A549 (cell line): ENCODE measurements around the gene QRSL1.

Experiments
- CHD4 ChIP-seq: fragments of 200-600 bp; sonication (generic); IDR thresholded peaks from 2 replicates; pipeline ENCODE4 v1.6.1; 2016; ENCODE audit warnings: antibody characterized with exemption, mild to moderate bottlenecking, borderline replicate concordance
- EP300 ChIP-seq, 2 experiments: fragments of >200 bp; sonication (Bioruptor Twin); formaldehyde crosslinking; IDR thresholded peaks; 2 replicates in 1 of 2; 3 replicates in 1 of 2; pipeline ENCODE4 v1.6.1; 2016 to 2017
- MAZ ChIP-seq: fragments of 150-350 bp; IDR thresholded peaks from 2 replicates; pipeline ENCODE4 v1.6.1; 2014; ENCODE audit warnings: antibody characterized with exemption, low read depth, low read length, borderline replicate concordance
- MYC ChIP-seq: IDR thresholded peaks from 2 replicates; pipeline ENCODE4 v1.6.1; 2012; ENCODE audit warnings: mild to moderate bottlenecking, inconsistent platforms, low read length, improper control_type of control experiment, borderline replicate concordance
- NPAS2 ChIP-seq: fragments of 250-450 bp; sonication (Bioruptor Pico); IDR thresholded peaks from 2 replicates; pipeline ENCODE4 v1.8.0; 2022; ENCODE audit warnings: mild to moderate bottlenecking, moderate library complexity, borderline replicate concordance
- RCOR1 ChIP-seq: fragments of 150-350 bp; IDR thresholded peaks from 2 replicates; pipeline ENCODE4 v1.6.1; 2014; ENCODE audit warnings: antibody characterized with exemption, low read length, low read depth
- RFX5 ChIP-seq: fragments of 450-650 bp; IDR thresholded peaks from 2 replicates; pipeline ENCODE4 v1.7.1; 2014; ENCODE audit warnings: antibody characterized with exemption, mild to moderate bottlenecking, moderate library complexity
- RNF2 ChIP-seq: fragments of 200-600 bp; sonication (generic); IDR thresholded peaks from 2 replicates; pipeline ENCODE4 v1.6.1; 2016; ENCODE audit warnings: low read depth, mild to moderate bottlenecking, antibody characterized with exemption, moderate library complexity, borderline replicate concordance
- SREBF2 ChIP-seq: fragments of 450-650 bp; IDR thresholded peaks from 2 replicates; pipeline ENCODE4 v1.6.1; 2014; ENCODE audit warnings: mild to moderate bottlenecking, moderate library complexity
- TF ChIP-seq, protein P1 (sequence below): fragments of >200 bp; sonication (Bioruptor Twin); formaldehyde crosslinking; IDR thresholded peaks from 3 replicates; pipeline ENCODE4 v1.5.1; 2016

DNA sequence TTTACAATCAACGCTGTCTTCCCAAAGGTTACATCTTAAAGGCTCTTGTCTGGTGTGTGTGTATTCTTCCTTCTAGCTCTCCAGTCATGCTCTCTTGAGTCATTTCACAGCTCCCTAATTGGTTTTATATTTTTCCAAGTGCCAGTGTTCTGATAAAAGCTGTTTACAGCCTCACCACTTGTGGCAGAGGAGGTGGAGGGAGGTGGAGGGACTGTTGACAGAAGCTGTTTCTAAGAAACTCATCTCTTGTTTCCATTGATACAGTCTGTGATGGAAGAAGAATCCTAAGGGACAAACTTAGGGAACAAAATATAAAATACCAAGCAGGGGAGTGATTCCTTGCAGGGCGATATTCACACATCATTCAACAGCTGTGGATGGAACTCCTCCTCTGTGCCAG, 64.0 kb downstream of the QRSL1 start:
- TF ChIP-seq, protein P1, sequence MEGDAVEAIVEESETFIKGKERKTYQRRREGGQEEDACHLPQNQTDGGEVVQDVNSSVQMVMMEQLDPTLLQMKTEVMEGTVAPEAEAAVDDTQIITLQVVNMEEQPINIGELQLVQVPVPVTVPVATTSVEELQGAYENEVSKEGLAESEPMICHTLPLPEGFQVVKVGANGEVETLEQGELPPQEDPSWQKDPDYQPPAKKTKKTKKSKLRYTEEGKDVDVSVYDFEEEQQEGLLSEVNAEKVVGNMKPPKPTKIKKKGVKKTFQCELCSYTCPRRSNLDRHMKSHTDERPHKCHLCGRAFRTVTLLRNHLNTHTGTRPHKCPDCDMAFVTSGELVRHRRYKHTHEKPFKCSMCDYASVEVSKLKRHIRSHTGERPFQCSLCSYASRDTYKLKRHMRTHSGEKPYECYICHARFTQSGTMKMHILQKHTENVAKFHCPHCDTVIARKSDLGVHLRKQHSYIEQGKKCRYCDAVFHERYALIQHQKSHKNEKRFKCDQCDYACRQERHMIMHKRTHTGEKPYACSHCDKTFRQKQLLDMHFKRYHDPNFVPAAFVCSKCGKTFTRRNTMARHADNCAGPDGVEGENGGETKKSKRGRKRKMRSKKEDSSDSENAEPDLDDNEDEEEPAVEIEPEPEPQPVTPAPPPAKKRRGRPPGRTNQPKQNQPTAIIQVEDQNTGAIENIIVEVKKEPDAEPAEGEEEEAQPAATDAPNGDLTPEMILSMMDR = no peak
- no peak for TF ChIP-seq MAZ
- no peak for TF ChIP-seq RFX5
- no peak for TF ChIP-seq RNF2
- no peak for TF ChIP-seq EP300 (IDR thresholded peaks at IDR 0.05)
- TF ChIP-seq NPAS2 (CRISPR knock-in tag) = no peak
- TF ChIP-seq RCOR1 = no peak
- no peak for TF ChIP-seq MYC
- no peak for TF ChIP-seq CHD4
- TF ChIP-seq SREBF2 = no peak
